NCI-H345 treated with DMSO at 0.1 percent for 48 hours (cell line): ENCODE measurements around the gene IFI44.

Source experiments
- DNase-seq: peaks from one replicate; lab custom pipeline; 2025; ENCODE audit not compliant: unreplicated experiment; lab: John Stamatoyannopoulos, UW

IFI44 gene

GRCh38 chr1:78649628-78650027, at the start of gene IFI44:
Gene IFI44 (plus strand): TSS chr1:78649831. CDS start chr1:78650196, 365 bp downstream.
- DNase-seq: no peak

GRCh38 chr1:78601068-78601467, 48.6 kb upstream of the IFI44 start:
- DNase-seq: no peak

GRCh38 chr1:78603206-78603605, 46.4 kb upstream of the IFI44 start:
- DNase-seq: no peak

GRCh38 chr1:78604643-78605042, 45.0 kb upstream of the IFI44 start:
- no peak for DNase-seq

GRCh38 chr1:78606274-78606673, 43.4 kb upstream of the IFI44 start:
- DNase-seq: no peak

- peak; percentile 28 for DNase-seq
Observed at GRCh38 chr1:78607334-78607927, 42.2 kb upstream of the IFI44 start.

- DNase-seq: no peak
Observed at GRCh38 chr1:78607944-78608343, 41.7 kb upstream of the IFI44 start.

GRCh38 chr1:78617615-78618026, 32.0 kb upstream of the IFI44 start:
- peak; percentile 67 for DNase-seq

GRCh38 chr1:78619032-78619431, 30.6 kb upstream of the IFI44 start:
- no peak for DNase-seq

GRCh38 chr1:78619446-78619802, 30.2 kb upstream of the IFI44 start:
- DNase-seq: no peak

- no peak for DNase-seq
Observed at GRCh38 chr1:78619803-78620579, 29.6 kb upstream of the IFI44 start, which contains the start of gene IFI44L. Gene IFI44L (plus strand): TSS chr1:78620448. CDS start chr1:78627916, 7,468 bp downstream.

- DNase-seq: no peak
Observed at GRCh38 chr1:78620666-78621065, 29.0 kb upstream of the IFI44 start.

GRCh38 chr1:78622548-78622947, 27.1 kb upstream of the IFI44 start:
- no peak for DNase-seq

- no peak for DNase-seq
Observed at GRCh38 chr1:78624035-78624434, 25.6 kb upstream of the IFI44 start.

GRCh38 chr1:78627321-78627720, 22.3 kb upstream of the IFI44 start:
- DNase-seq: no peak

- DNase-seq: no peak
Observed at GRCh38 chr1:78630600-78630999, 19.0 kb upstream of the IFI44 start.

GRCh38 chr1:78633209-78633608, 16.4 kb upstream of the IFI44 start:
- no peak for DNase-seq

- DNase-seq: no peak
Observed at GRCh38 chr1:78640462-78640861, 9.2 kb upstream of the IFI44 start.

- DNase-seq: no peak
Observed at GRCh38 chr1:78641558-78641957, 8.1 kb upstream of the IFI44 start.

GRCh38 chr1:78645723-78646122, 3.9 kb upstream of the IFI44 start:
- no peak for DNase-seq

GRCh38 chr1:78647238-78647637, 2.4 kb upstream of the IFI44 start:
- no peak for DNase-seq

- DNase-seq: no peak
Observed at GRCh38 chr1:78650114-78650660, 556 bp downstream of the IFI44 start.
